Brain microvascular endothelial cell (primary cell): ENCODE measurements around the gene C2orf68.

Experiments used
- DNase-seq: peaks from one replicate; pipeline ENCODE4 v3.0.0-alpha.2; 2020
- H3K27ac ChIP-seq: fragments of 250-450 bp; sonication (Bioruptor Pico); 2 replicates; pipeline ENCODE4 v1.5.1; 2020; ENCODE audit warnings: mild to moderate bottlenecking, moderate library complexity
- H3K27me3 ChIP-seq: fragments of 250-450 bp; sonication (Bioruptor Pico); replicated peaks from 2 replicates; pipeline ENCODE4 v1.5.1; 2020; ENCODE audit warnings: mild to moderate bottlenecking
- H3K36me3 ChIP-seq: fragments of 250-450 bp; sonication (Bioruptor Pico); replicated peaks from 2 replicates; pipeline ENCODE4 v1.5.1; 2020; ENCODE audit warnings: mild to moderate bottlenecking
- H3K4me3 ChIP-seq: 2 replicates; pipeline ENCODE4 v1.5.1; 2011; ENCODE audit warnings: low read depth, mild to moderate bottlenecking, control low read depth, low read length, moderate library complexity
- CTCF ChIP-seq: IDR thresholded peaks from 2 replicates; pipeline ENCODE4 v1.5.1; 2011; ENCODE audit warnings: low read depth, mild to moderate bottlenecking, moderate library complexity, low read length, control low read depth, inconsistent platforms; ENCODE audit errors: missing control alignments
- in situ Hi-C: cut with HindIII; loops from 2 replicates; pipeline ENCODE4 v1.10.0; 2017; ENCODE audit warnings: low sequenced_read_pairs, low pct_ligation_motif_present

Gene C2orf68

GRCh38 chr2:85642725-85643124 lies 30.9 kb upstream of the C2orf68 start:
- in situ Hi-C loops: no loop called here
- Histone ChIP-seq H3K36me3 (peaks cover 86% of the 10 kb centered on the region), H3K27ac (no peak overlapping the region), H3K4me3 (no peak overlapping the region), H3K27me3 (no peaks in the 10 kb centered on the region)
- TF ChIP-seq CTCF: no peak
- no peak for DNase-seq

- in situ Hi-C loops: no loop called here
- TF ChIP-seq CTCF: no peak
- Histone ChIP-seq H3K27me3 (no peaks in the 10 kb centered on the region), H3K36me3 (peaks cover 74% of the 10 kb centered on the region), H3K4me3 (no peak overlapping the region), H3K27ac (no peak overlapping the region)
- no peak for DNase-seq
Observed at GRCh38 chr2:85635636-85636035, 23.8 kb upstream of the C2orf68 start.

GRCh38 chr2:85635011-85635410 lies 23.1 kb upstream of the C2orf68 start:
- no peak overlapping the region for H3K27ac ChIP-seq
- no peaks in the 10 kb centered on the region for H3K27me3 ChIP-seq
- H3K4me3 ChIP-seq: no peak overlapping the region
- DNase-seq: no peak
- H3K36me3 ChIP-seq: peaks cover 74% of the 10 kb centered on the region
- in situ Hi-C loops: no loop called here
- TF ChIP-seq CTCF: no peak

DNA sequence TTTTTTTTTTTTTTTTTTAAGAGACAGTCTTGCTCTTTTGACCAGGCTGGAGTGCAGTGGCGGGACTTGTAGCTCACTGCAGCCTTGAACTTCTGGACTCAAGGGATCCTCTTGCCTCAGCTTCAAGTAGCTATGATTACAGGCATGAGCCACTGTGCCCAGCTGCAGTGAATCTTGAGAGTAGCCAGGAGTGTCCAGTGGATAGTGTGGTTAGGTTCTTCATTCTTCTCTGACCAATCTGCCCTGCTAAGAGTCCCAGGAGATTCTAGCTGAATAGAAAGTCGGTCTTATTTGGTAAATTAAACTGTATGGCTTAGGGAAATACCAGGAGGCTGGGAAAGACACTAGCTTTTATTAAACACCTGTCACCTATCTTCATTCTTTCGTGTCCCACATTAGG lies 19.4 kb upstream of the C2orf68 start:
- Histone ChIP-seq H3K27ac (no peak overlapping the region), H3K36me3 (peaks cover 72% of the 10 kb centered on the region), H3K27me3 (no peaks in the 10 kb centered on the region), H3K4me3 (no peak overlapping the region)
- DNase-seq: no peak
- in situ Hi-C loops: no loop called here
- TF ChIP-seq CTCF: no peak

GRCh38 chr2:85628658-85629057 lies 16.8 kb upstream of the C2orf68 start:
- Histone ChIP-seq H3K36me3 (peaks cover 79% of the 10 kb centered on the region), H3K27me3 (no peaks in the 10 kb centered on the region), H3K4me3 (no peak overlapping the region), H3K27ac (no peak overlapping the region)
- TF ChIP-seq CTCF: no peak
- DNase-seq: no peak
- in situ Hi-C loops: no loop called here

DNA sequence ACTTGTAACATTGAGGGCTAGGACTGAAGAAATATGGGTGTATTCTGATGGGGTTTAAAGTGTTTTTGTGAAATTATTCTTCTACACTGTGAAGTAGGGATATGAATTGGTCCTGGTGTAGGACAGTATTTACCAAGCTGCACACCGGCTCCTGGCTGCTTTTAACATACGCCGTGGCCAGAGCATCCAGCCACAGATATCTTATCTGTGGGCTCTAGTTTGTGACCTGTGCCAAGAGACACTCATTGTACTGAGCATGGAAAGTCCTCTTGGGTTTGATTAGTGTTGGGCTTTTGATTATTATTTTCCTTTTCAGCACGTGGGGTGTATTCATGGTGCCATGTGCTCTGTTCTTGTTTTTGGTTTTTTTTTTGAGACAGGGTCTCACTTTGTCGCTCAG lies 12.1 kb upstream of the C2orf68 start:
- no peak for TF ChIP-seq CTCF
- H3K36me3 ChIP-seq: peaks cover 66% of the 10 kb centered on the region
- no peak overlapping the region for H3K4me3 ChIP-seq
- no peak overlapping the region for H3K27ac ChIP-seq
- H3K27me3 ChIP-seq: no peaks in the 10 kb centered on the region
- in situ Hi-C loops: no loop called here
- DNase-seq: no peak
